Keratinocyte (primary cell): ENCODE data around the gene CPNE1. TPM values are rescaled to one million over a fixed set of nuclear protein-coding genes. Genes with fewer than 3 reads are reported as not detected.

ENCODE experiments used
- DNase-seq: peaks from one replicate; pipeline ENCODE4 v3.0.0-alpha.2; 2011; ENCODE audit warnings: low read depth, missing footprints, low spot score
- FAIRE-seq: peaks from 2 replicates; lab custom pipeline; 2011; peaks lifted over from hg19 to GRCh38; lab: Jason Lieb, UNC
- H2AFZ ChIP-seq: 2 replicates; pipeline ENCODE4 v1.6.0; 2012; ENCODE audit warnings: low read length, control low read depth, inconsistent platforms; ENCODE audit not compliant: control insufficient read depth
- H3K27ac ChIP-seq: 2 replicates; pipeline ENCODE4 v1.5.1; 2011; ENCODE audit warnings: low read length; ENCODE audit not compliant: control insufficient read depth, insufficient read depth
- H3K27me3 ChIP-seq: 3 replicates; pipeline ENCODE4 v1.6.0; 2011; ENCODE audit warnings: low read length; ENCODE audit not compliant: control insufficient read depth, insufficient read depth; ENCODE audit errors: extremely low read depth
- H3K36me3 ChIP-seq, 2 experiments: 2 replicates in 1 of 2; 3 replicates in 1 of 2; pipeline ENCODE4 v1.5.1; 2011; ENCODE audit warnings: low read length in 2 of 2, mild to moderate bottlenecking in 1 of 2; ENCODE audit not compliant: control insufficient read depth in 2 of 2, insufficient read depth in 2 of 2; ENCODE audit errors: extremely low read depth in 1 of 2
- H3K4me1 ChIP-seq: 3 replicates; pipeline ENCODE4 v1.5.1; 2011; ENCODE audit warnings: low read length; ENCODE audit not compliant: control insufficient read depth, insufficient read depth; ENCODE audit errors: extremely low read depth
- H3K4me2 ChIP-seq: 3 replicates; pipeline ENCODE4 v1.6.0; 2011; ENCODE audit warnings: low read depth, low read length; ENCODE audit not compliant: control insufficient read depth, insufficient read depth; ENCODE audit errors: extremely low read depth
- H3K4me3 ChIP-seq, 3 experiments: fragments of 200-600 bp in 1 of 3; sonication (generic) in 1 of 3; 2 replicates in 2 of 3; 3 replicates in 1 of 3; pipeline ENCODE4 v1.5.1; 2011 to 2016; ENCODE audit warnings: low read length in 3 of 3, mild to moderate bottlenecking in 3 of 3, control low read depth in 2 of 3, inconsistent platforms in 1 of 3, low read depth in 1 of 3, mixed read lengths in 1 of 3, mixed run types in 1 of 3, moderate library complexity in 1 of 3; ENCODE audit not compliant: control insufficient read depth in 2 of 3, insufficient read depth in 2 of 3; ENCODE audit errors: extremely low read depth in 1 of 3
- H3K79me2 ChIP-seq: 2 replicates; pipeline ENCODE4 v1.6.0; 2012; ENCODE audit warnings: low read length; ENCODE audit not compliant: control insufficient read depth, insufficient read depth
- H3K9ac ChIP-seq: 3 replicates; pipeline ENCODE4 v1.6.0; 2011; ENCODE audit warnings: low read length; ENCODE audit not compliant: control insufficient read depth, insufficient read depth; ENCODE audit errors: extremely low read depth
- H3K9me1 ChIP-seq: 3 replicates; pipeline ENCODE4 v1.6.0; 2011; ENCODE audit warnings: low read length; ENCODE audit not compliant: control insufficient read depth, insufficient read depth; ENCODE audit errors: extremely low read depth
- H3K9me3 ChIP-seq: 2 replicates; pipeline ENCODE4 v1.5.1; 2012; ENCODE audit warnings: low read depth, low read length; ENCODE audit not compliant: control insufficient read depth
- H4K20me1 ChIP-seq: 3 replicates; pipeline ENCODE4 v1.6.0; 2011; ENCODE audit warnings: low read length; ENCODE audit not compliant: control insufficient read depth, insufficient read depth; ENCODE audit errors: extremely low read depth
- CTCF ChIP-seq, 3 experiments: IDR thresholded peaks in 1 of 3; conservative IDR thresholded peaks in 1 of 3; optimal IDR thresholded peaks in 1 of 3; 2 replicates in 2 of 3; 3 replicates in 1 of 3; pipeline versions ENCODE3 to v1.5.1; 2011; ENCODE audit warnings: low read length in 3 of 3, mild to moderate bottlenecking in 3 of 3, moderate library complexity in 2 of 3, control low read depth in 1 of 3, inconsistent platforms in 1 of 3; ENCODE audit not compliant: insufficient read depth in 2 of 3; ENCODE audit errors: extremely low read depth in 1 of 3
- EZH2 ChIP-seq: IDR thresholded peaks from one replicate; pipeline ENCODE4 v1.6.1; 2012; ENCODE audit warnings: inconsistent platforms, mild to moderate bottlenecking, low read length, moderate library complexity
- dilution Hi-C: fragments of 300-500 bp; cut with MboI; formaldehyde crosslinking; loops from one replicate; pipeline ENCODE4 v1.7.0; 2020; ENCODE audit warnings: low sequenced_read_pairs; ENCODE audit not compliant: extremely low pct_ligation_motif_present
- polyA plus RNA-seq, 5 experiments: library from polyadenylated mRNA; depleted of rRNA in 3 of 5; stranded (reverse) in 3 of 5; stranded (forward) in 1 of 5; unstranded in 1 of 5; fragments of >200 nt; gene quantifications; 1 replicate in 1 of 5; 2 replicates in 3 of 5; 3 replicates in 1 of 5; pipeline versions ENCODE4 v1.2.1 to v1.2.3, GENCODE V29; 2011 to 2012; ENCODE audit warnings: missing spikeins in 2 of 5, low read depth in 1 of 5, low replicate concordance in 1 of 5

The CPNE1 gene
- polyA plus RNA-seq, 1 donor (not counting 4 experiments of a cell fraction or from before 2014, with no cell fraction given) = 111 TPM

DNA sequence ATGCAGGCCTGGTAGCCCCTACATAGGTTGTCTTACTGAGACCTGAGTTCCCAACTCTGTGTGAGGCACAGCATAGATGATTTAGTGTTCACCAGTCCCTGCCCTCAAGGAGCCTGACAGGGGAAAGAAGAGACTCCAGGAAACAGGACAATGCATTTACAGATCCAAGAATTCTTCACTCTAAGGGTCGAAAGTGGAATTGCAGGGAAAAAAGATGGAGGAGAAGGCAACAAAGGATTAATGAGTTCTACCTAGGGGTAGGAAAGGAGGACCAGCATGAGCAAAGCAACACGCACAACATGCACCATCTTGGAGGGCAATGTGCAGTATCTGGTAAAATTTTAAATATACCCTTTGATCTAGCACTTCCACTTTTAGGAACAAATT is 43.1 kb downstream of the CPNE1 start:
- Histone ChIP-seq H3K27ac (no peak overlapping the region), H3K4me1 (peaks cover 20% of the 10 kb centered on the region), H2AFZ (no peak overlapping the region), H3K9ac (no peak overlapping the region), H4K20me1 (no peaks in the 10 kb centered on the region), H3K9me3 (no peaks in the 10 kb centered on the region), H3K79me2 (no peaks in the 10 kb centered on the region), H3K4me2 (no peak overlapping the region), H3K27me3 (no peaks in the 10 kb centered on the region), H3K4me3 (no peak overlapping the region), H3K36me3 (peaks cover 12 to 14% of the 10 kb centered on the region in 2 experiments), H3K9me1 (no peaks in the 10 kb centered on the region)
- no peak for FAIRE-seq
- DNase-seq = no peak
- dilution Hi-C loops = no loop called here
- TF ChIP-seq EZH2 (no peak), CTCF (optimal IDR thresholded peaks at IDR 0.05 in 1 of 3, IDR thresholded peaks at IDR 0.05 in 1 of 3, conservative IDR thresholded peaks at IDR 0.05 in 1 of 3; ENCODE audit: extremely low read depth in 1 of 3, insufficient read depth in 2 of 3, low read length in 3 of 3) (peak in 1 of 3 experiments; percentile 28)

DNA sequence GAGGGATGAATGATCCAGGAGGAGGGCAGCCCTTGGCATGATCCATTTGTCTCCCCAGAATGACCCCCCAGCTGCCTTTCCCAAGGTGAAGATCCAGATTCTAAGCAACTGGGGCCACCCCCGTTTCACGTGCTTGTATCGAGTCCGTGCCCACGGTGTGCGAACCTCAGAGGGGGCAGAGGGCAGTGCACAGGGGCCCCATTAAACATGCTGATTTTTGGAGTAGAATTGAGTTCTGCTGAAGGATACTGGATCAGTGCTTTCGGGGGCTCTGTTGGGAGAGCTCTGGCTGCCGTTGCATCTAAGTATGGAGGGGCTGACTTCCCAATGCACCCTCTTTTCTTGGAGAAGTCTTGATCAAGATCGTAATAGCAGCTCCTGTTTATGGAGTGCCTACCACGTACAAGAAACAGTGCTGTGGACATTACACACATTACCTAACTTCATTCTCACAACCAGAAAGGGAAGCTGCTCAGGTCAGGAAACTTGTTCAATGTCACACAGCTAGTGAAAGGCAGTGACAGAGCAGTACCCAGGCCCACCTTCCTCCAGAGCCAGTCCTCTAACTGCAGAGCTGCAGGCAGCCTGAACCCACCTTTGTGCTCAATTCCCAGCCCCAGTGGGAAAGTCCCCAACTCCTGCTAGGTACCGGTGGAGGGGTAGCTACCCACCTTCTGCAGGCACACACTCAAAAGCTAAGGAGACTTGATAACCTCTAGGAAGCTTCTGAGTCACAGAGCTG is 43.7 kb downstream of the CPNE1 start:
- Histone ChIP-seq H3K9me3 (no peaks in the 10 kb centered on the region), H3K36me3 (peaks cover 6 to 10% of the 10 kb centered on the region in 2 experiments), H3K79me2 (no peaks in the 10 kb centered on the region), H3K9me1 (no peaks in the 10 kb centered on the region), H3K27ac (no peak overlapping the region), H2AFZ (no peak overlapping the region), H3K4me2 (no peak overlapping the region), H4K20me1 (no peaks in the 10 kb centered on the region), H3K9ac (no peak overlapping the region), H3K27me3 (no peaks in the 10 kb centered on the region), H3K4me3 (no peak overlapping the region), H3K4me1 (peaks cover 17% of the 10 kb centered on the region)
- dilution Hi-C loops = no loop called here
- TF ChIP-seq EZH2 (no peak), CTCF (optimal IDR thresholded peaks at IDR 0.05 in 1 of 3, IDR thresholded peaks at IDR 0.05 in 1 of 3, conservative IDR thresholded peaks at IDR 0.05 in 1 of 3; ENCODE audit: extremely low read depth in 1 of 3, insufficient read depth in 2 of 3, low read length in 3 of 3) (no peak)
- FAIRE-seq (no peak), DNase-seq (no peak)
